ENCODE results near the gene ZNF366. TPM values are rescaled to one million over a fixed set of nuclear protein-coding genes. Genes with fewer than 3 reads are reported as not detected.
A peak's percentile ranks its signal among the peaks of the same experiment; 100 is the strongest.

Gene ZNF366
- polyA plus RNA-seq, 3 donors, result 0.05 to 1.2 (median 0.76) TPM

GRCh38 chr5:72543365-72543764 is 36.2 kb upstream of the ZNF366 start:
- no peaks in the 10 kb centered on the region for H3K36me3 ChIP-seq (replicated peaks in 1 of 2; ENCODE audit: control insufficient read depth in 1 of 2, insufficient read depth in 2 of 2, low read length in 2 of 2)
- H3K4me1 Mint-ChIP-seq, result peaks cover 10% of the 10 kb centered on the region
- no CpG with 5 or more reads among the region's 3 CpGs for WGBS (ENCODE audit: insufficient coverage)
- TF ChIP-seq, protein P1, sequence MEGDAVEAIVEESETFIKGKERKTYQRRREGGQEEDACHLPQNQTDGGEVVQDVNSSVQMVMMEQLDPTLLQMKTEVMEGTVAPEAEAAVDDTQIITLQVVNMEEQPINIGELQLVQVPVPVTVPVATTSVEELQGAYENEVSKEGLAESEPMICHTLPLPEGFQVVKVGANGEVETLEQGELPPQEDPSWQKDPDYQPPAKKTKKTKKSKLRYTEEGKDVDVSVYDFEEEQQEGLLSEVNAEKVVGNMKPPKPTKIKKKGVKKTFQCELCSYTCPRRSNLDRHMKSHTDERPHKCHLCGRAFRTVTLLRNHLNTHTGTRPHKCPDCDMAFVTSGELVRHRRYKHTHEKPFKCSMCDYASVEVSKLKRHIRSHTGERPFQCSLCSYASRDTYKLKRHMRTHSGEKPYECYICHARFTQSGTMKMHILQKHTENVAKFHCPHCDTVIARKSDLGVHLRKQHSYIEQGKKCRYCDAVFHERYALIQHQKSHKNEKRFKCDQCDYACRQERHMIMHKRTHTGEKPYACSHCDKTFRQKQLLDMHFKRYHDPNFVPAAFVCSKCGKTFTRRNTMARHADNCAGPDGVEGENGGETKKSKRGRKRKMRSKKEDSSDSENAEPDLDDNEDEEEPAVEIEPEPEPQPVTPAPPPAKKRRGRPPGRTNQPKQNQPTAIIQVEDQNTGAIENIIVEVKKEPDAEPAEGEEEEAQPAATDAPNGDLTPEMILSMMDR (IDR thresholded peaks at IDR 0.05), result no peak
- peaks cover 0 to 1% of the 10 kb centered on the region in 2 donors for H3K36me3 Mint-ChIP-seq
- peaks cover 0 to 7% of the 10 kb centered on the region in 2 donors for H3K9me3 ChIP-seq (replicated peaks in 1 of 2; ENCODE audit: control insufficient read depth in 1 of 2, insufficient read depth in 1 of 2, low read length in 2 of 2)
- H3K9ac ChIP-seq (ENCODE audit: insufficient read depth, low read length, poor library complexity, severe bottlenecking), result no peak overlapping the region
- no peak overlapping the region for H3K4me3 ChIP-seq (replicated peaks in 1 of 3; ENCODE audit: low read depth in 2 of 3, low read length in 3 of 3)
- H3K4me3 Mint-ChIP-seq, result no peak overlapping the region
- no peak overlapping the region for H2AFZ ChIP-seq (ENCODE audit: insufficient read depth, low read depth, low read length, poor library complexity, severe bottlenecking)
- H3K4me1 ChIP-seq (ENCODE audit: control insufficient read depth in 1 of 2, insufficient read depth in 2 of 2, low read length in 2 of 2), result peaks cover 7 to 10% of the 10 kb centered on the region in 2 donors
- H3K4me2 ChIP-seq (replicated peaks; ENCODE audit: extremely low read depth, low read length, poor library complexity, severe bottlenecking), result peak overlapping the region; percentile 22
- H3K79me2 ChIP-seq (ENCODE audit: insufficient read depth, low read length), result no peaks in the 10 kb centered on the region
- no peaks in the 10 kb centered on the region for H4K20me1 ChIP-seq (ENCODE audit: insufficient read depth, low read length)
- no peaks in the 10 kb centered on the region for H3K27me3 ChIP-seq (ENCODE audit: control insufficient read depth in 2 of 2, insufficient read depth in 2 of 2, low read length in 2 of 2)
- H3K27ac ChIP-seq (ENCODE audit: low read depth in 1 of 2, low read length in 2 of 2), result no peak overlapping the region
- peaks cover 11 to 21% (median 17%) of the 10 kb centered on the region in 7 donors for H3K9me3 Mint-ChIP-seq
- H3K27ac Mint-ChIP-seq, result no peak overlapping the region
- intact Hi-C loops (cut with micrococcal nuclease), result no loop called here
- peaks cover 0 to 3% (median under 1%) of the 10 kb centered on the region in 3 donors for H3K27me3 Mint-ChIP-seq (ENCODE audit: low read depth in 3 of 3)
- no peak for DNase-seq

- peaks cover 10% of the 10 kb centered on the region for H3K4me1 Mint-ChIP-seq
- Histone ChIP-seq H3K4me3 (replicated peaks in 1 of 3; ENCODE audit: low read depth in 2 of 3, low read length in 3 of 3) (no peak overlapping the region), H3K9ac (ENCODE audit: insufficient read depth, low read length, poor library complexity, severe bottlenecking) (no peak overlapping the region), H3K36me3 (replicated peaks in 1 of 2; ENCODE audit: control insufficient read depth in 1 of 2, insufficient read depth in 2 of 2, low read length in 2 of 2) (no peaks in the 10 kb centered on the region), H3K27me3 (ENCODE audit: control insufficient read depth in 2 of 2, insufficient read depth in 2 of 2, low read length in 2 of 2) (no peaks in the 10 kb centered on the region), H3K4me2 (replicated peaks; ENCODE audit: extremely low read depth, low read length, poor library complexity, severe bottlenecking) (no peak overlapping the region), H2AFZ (ENCODE audit: insufficient read depth, low read depth, low read length, poor library complexity, severe bottlenecking) (no peak overlapping the region), H3K27ac (ENCODE audit: low read depth in 1 of 2, low read length in 2 of 2) (no peak overlapping the region), H4K20me1 (ENCODE audit: insufficient read depth, low read length) (no peaks in the 10 kb centered on the region), H3K4me1 (ENCODE audit: control insufficient read depth in 1 of 2, insufficient read depth in 2 of 2, low read length in 2 of 2) (peaks cover 7 to 10% of the 10 kb centered on the region in 2 donors), H3K9me3 (replicated peaks in 1 of 2; ENCODE audit: control insufficient read depth in 1 of 2, insufficient read depth in 1 of 2, low read length in 2 of 2) (peaks cover 0 to 7% of the 10 kb centered on the region in 2 donors), H3K79me2 (ENCODE audit: insufficient read depth, low read length) (no peaks in the 10 kb centered on the region)
- H3K4me3 Mint-ChIP-seq, result no peak overlapping the region
- peaks cover 11 to 18% (median 14%) of the 10 kb centered on the region in 7 donors for H3K9me3 Mint-ChIP-seq
- H3K36me3 Mint-ChIP-seq, result peaks cover 0 to 1% of the 10 kb centered on the region in 2 donors
- no CpG with 5 or more reads among the region's 1 CpG for WGBS (ENCODE audit: insufficient coverage)
- H3K27ac Mint-ChIP-seq, result no peak overlapping the region
- DNase-seq, result no peak
- H3K27me3 Mint-ChIP-seq (ENCODE audit: low read depth in 3 of 3), result peaks cover 0 to 3% (median 2%) of the 10 kb centered on the region in 3 donors
- TF ChIP-seq, protein P1 (IDR thresholded peaks at IDR 0.05), result no peak
- intact Hi-C loops (cut with micrococcal nuclease), result no loop called here
Observed at GRCh38 chr5:72542695-72543094, 35.5 kb upstream of the ZNF366 start.

All from CD14-positive monocyte (primary cell).